Right lobe of liver (tissue), 6 donors: Measurements from ENCODE around the gene XPO6. TPM values are rescaled to one million over a fixed set of nuclear protein-coding genes. Genes with fewer than 3 reads are reported as not detected.
A peak's percentile ranks its signal among the peaks of the same experiment; 100 is the strongest.

Experiments used
- ATAC-seq, 4 donors: fragments of 200-7000 bp; cut with Tn5 transposase; one replicate each; pipeline ENCODE4 v1.9.1; 2020; ENCODE audit warnings: mild to moderate bottlenecking in 4 of 4, moderate library complexity in 4 of 4
- DNase-seq, 3 donors: peaks; one replicate each; pipeline ENCODE4 v3.0.0-alpha.2; 2020
- H3K27ac ChIP-seq, 3 donors: fragments of 200-600 bp; one replicate each; pipeline ENCODE4 v1.8.0; 2022
- H3K27me3 ChIP-seq, 2 donors: fragments of 200-600 bp; one replicate each; pipeline ENCODE4 v1.8.0; 2022
- H3K36me3 ChIP-seq, 4 donors: fragments of 200-600 bp; sonication (generic) in 1 of 4; one replicate each; pipeline versions ENCODE4 v1.5.1 to v1.8.0; 2017 to 2022; ENCODE audit warnings: control low read depth in 1 of 4
- H3K4me1 ChIP-seq, 4 donors: fragments of 200-600 bp; sonication (generic) in 1 of 4; one replicate each; pipeline versions ENCODE4 v1.5.1 to v1.8.0; 2017 to 2022; ENCODE audit warnings: control low read depth in 1 of 4
- H3K4me3 ChIP-seq, 3 donors: fragments of 200-600 bp; one replicate each; pipeline ENCODE4 v1.8.0; 2022
- H3K9me3 ChIP-seq, 4 donors: fragments of 200-600 bp; sonication (generic) in 1 of 4; one replicate each; pipeline versions ENCODE4 v1.5.1 to v1.8.0; 2017 to 2022; ENCODE audit warnings: control low read depth in 1 of 4
- POLR2A ChIP-seq: fragments of 450-650 bp; IDR thresholded peaks from one replicate; pipeline ENCODE4 v1.6.1; 2017; ENCODE audit warnings: antibody characterized with exemption, mild to moderate bottlenecking
- WGBS: methylation state at CpG from one replicate; pipeline ENCODE4 v1.1.6; 2018; ENCODE audit warnings: low coverage, low lambda C conversion rate; ENCODE audit not compliant: insufficient coverage; ENCODE audit errors: missing lambda C conversion rate; 5-methylcytosine and 5-hydroxymethylcytosine counted together
- intact Hi-C, 2 donors: fragments of 100-400 bp; cut with DNase I; formaldehyde crosslinking; loops; one replicate each; pipeline versions ENCODE4 v1.11.2 to v1.14.1; 2022
- total RNA-seq, 6 experiments: library from RNA; depleted of rRNA in 2 of 6; stranded (reverse); fragments of >200 nt in 2 of 6; fragmentation: NEBNext Ultra II Directional in 3 of 6; extraction: Animal tissue kit (Norgen Biotek cat#: 25700) in 3 of 6; gene quantifications; one replicate each; pipeline versions ENCODE4 v1.1.0 to v1.2.4, GENCODE V29; 2016 to 2023
- TF ChIP-seq, protein P1 (sequence below), 4 donors: fragments of 200-600 bp in 3 of 4; fragments of 450-650 bp in 1 of 4; IDR thresholded peaks; one replicate each; pipeline versions ENCODE4 v1.5.1 to v1.8.0; 2016 to 2022; ENCODE audit warnings: antibody characterized with exemption in 4 of 4, mild to moderate bottlenecking in 2 of 4
- donor health status: DM: no; HTN: yes; CAD: no.
- donor health status: DM: no; HTN: no; CAD: no.
- donor health status: DM: no; HTN: no; CAD: no.
- donor health status: DM: no; HTN: yes; CAD: no.
- donor health status: DM: no; HTN: yes; CAD: no.

XPO6 gene
- total RNA-seq, 6 experiments from 2014 or later: 41.8 to 62.1 (median 51.3) TPM

DNA sequence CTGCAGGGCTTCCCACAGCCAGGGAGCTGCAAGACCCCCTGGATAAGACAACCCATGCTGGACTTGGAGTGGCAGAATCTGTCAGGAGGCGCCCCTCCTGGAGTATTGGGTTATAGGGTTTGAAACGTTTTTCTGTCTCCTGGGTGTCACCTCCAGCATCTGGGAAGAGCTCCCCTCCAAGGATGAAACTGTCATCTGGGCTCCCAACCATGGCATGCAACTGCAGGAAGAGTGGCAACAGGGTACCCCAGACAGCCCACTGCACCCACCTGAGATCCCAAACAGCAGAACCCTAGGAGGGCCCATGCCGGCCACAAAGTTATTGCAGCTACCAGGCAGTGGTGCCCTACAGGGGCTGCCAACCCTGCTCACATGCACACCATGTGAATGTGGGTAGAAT is 147.6 kb downstream of the XPO6 start:
- H3K9me3 ChIP-seq: no peaks in the 10 kb centered on the region
- ATAC-seq (no peak), DNase-seq (no peak)
- peaks cover 0 to 12% of the 10 kb centered on the region in 2 donors for H3K27me3 ChIP-seq
- H3K36me3 ChIP-seq: no peaks in the 10 kb centered on the region
- intact Hi-C loops: loop anchor here (10.0 kb wide), 1 partner anchor 89 kb away; no protein-coding TSS in a partner anchor
- H3K4me1 ChIP-seq: no peaks in the 10 kb centered on the region
- no peak overlapping the region for H3K4me3 ChIP-seq
- TF ChIP-seq POLR2A: no peak
- TF ChIP-seq, protein P1, sequence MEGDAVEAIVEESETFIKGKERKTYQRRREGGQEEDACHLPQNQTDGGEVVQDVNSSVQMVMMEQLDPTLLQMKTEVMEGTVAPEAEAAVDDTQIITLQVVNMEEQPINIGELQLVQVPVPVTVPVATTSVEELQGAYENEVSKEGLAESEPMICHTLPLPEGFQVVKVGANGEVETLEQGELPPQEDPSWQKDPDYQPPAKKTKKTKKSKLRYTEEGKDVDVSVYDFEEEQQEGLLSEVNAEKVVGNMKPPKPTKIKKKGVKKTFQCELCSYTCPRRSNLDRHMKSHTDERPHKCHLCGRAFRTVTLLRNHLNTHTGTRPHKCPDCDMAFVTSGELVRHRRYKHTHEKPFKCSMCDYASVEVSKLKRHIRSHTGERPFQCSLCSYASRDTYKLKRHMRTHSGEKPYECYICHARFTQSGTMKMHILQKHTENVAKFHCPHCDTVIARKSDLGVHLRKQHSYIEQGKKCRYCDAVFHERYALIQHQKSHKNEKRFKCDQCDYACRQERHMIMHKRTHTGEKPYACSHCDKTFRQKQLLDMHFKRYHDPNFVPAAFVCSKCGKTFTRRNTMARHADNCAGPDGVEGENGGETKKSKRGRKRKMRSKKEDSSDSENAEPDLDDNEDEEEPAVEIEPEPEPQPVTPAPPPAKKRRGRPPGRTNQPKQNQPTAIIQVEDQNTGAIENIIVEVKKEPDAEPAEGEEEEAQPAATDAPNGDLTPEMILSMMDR (IDR thresholded peaks at IDR 0.05): no peak
- WGBS: 20% methylated on average over 2 of the region's 3 CpGs
- no peak overlapping the region for H3K27ac ChIP-seq

GRCh38 chr16:28063591-28064061 is 148.1 kb downstream of the XPO6 start, which contains the start of gene GSG1L:
Gene GSG1L, minus strand, starts transcription at chr16:28063714. Its CDS starts 290 bp downstream, at chr16:28063424.
- DNase-seq (no peak), ATAC-seq (no peak)
- H3K9me3 ChIP-seq: no peaks in the 10 kb centered on the region
- H3K4me1 ChIP-seq: no peaks in the 10 kb centered on the region
- intact Hi-C loops: loop anchor here (10.0 kb wide), 1 partner anchor 89 kb away; no protein-coding TSS in a partner anchor
- H3K27me3 ChIP-seq: peaks cover 0 to 12% of the 10 kb centered on the region in 2 donors
- WGBS: 4% methylated on average over 8 of the region's 54 CpGs
- H3K36me3 ChIP-seq: no peaks in the 10 kb centered on the region
- peak within 1 kb of the TSS in 1 of 3 donors; percentile 26 for H3K4me3 ChIP-seq
- no peak for TF ChIP-seq POLR2A
- TF ChIP-seq, protein P1 (IDR thresholded peaks at IDR 0.05): no peak
- H3K27ac ChIP-seq: no peak within 1 kb of the TSS

DNA sequence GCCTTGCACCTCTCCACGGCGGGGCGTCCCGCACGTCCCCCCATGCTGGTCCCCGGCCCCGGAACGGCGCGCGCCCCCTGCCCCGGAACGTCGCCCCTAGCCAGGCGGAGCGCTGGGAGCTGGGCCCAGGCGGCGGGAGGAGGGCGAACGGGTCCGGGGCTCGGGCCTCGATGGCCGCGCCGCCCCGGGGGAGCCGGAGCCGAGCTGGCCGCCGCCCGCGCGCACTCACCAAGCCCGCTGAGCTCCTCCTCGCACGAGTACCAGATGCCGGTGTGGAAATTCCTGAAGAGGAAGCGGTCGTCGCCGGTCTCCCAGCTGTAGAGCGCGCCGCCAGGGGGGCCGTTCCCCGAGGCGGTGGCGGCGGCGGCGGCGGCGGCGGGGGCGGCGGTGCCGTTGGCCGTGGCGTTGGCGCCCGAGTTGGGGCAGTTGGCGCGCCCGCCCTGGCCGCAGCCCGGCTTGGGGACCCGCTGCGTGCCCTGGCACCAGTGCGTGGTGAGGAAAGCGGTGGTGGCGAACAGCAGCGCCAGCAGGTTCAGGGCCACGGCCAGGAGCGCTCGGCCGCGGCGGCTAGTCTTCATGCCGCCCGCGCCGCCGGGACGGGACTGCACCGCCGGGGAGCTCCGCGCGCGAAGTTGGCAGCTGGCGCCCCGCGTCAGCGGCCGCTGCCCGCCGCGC is 148.8 kb downstream of the XPO6 start:
- Histone ChIP-seq H3K27ac (no peak overlapping the region), H3K36me3 (no peaks in the 10 kb centered on the region), H3K4me3 (peak overlapping the region in 1 of 3 donors; percentile 26), H3K4me1 (no peaks in the 10 kb centered on the region), H3K9me3 (no peaks in the 10 kb centered on the region), H3K27me3 (peaks cover 0 to 12% of the 10 kb centered on the region in 2 donors)
- intact Hi-C loops: loop anchor here (10.0 kb wide), 1 partner anchor 88 kb away; no protein-coding TSS in a partner anchor
- 2% methylated on average over 27 of the region's 99 CpGs for WGBS
- DNase-seq: no peak
- no peak for ATAC-seq
- no peak for TF ChIP-seq POLR2A
- TF ChIP-seq, protein P1 (IDR thresholded peaks at IDR 0.05): no peak

GRCh38 chr16:28062261-28062846 is 149.4 kb downstream of the XPO6 start:
- peaks cover 0 to 12% of the 10 kb centered on the region in 2 donors for H3K27me3 ChIP-seq
- H3K4me3 ChIP-seq: no peak overlapping the region
- intact Hi-C loops: loop anchor here (10.0 kb wide), 1 partner anchor 88 kb away; no protein-coding TSS in a partner anchor
- no peaks in the 10 kb centered on the region for H3K9me3 ChIP-seq
- no peaks in the 10 kb centered on the region for H3K36me3 ChIP-seq
- H3K27ac ChIP-seq: no peak overlapping the region
- no peak for ATAC-seq
- no peak for DNase-seq
- no CpG with 5 or more reads among the region's 39 CpGs for WGBS
- no peaks in the 10 kb centered on the region for H3K4me1 ChIP-seq
- TF ChIP-seq POLR2A: no peak
- TF ChIP-seq, protein P1 (IDR thresholded peaks at IDR 0.05): no peak
